Epithelial cell of esophagus (primary cell): ENCODE results near the gene C22orf39.

ENCODE experiments used
- DNase-seq: peaks from one replicate; pipeline ENCODE4 v3.0.0; 2010; ENCODE audit warnings: low read depth
- H3K4me3 ChIP-seq: 2 replicates; pipeline ENCODE4 v1.5.1; 2011; ENCODE audit warnings: mild to moderate bottlenecking, low read length, control low read depth
- TF ChIP-seq, protein P1 (sequence below): IDR thresholded peaks from 2 replicates; pipeline ENCODE4 v1.5.1; 2011; ENCODE audit warnings: low read depth, mild to moderate bottlenecking, low read length, control low read depth, inconsistent platforms; ENCODE audit not compliant: insufficient read depth; ENCODE audit errors: missing control alignments

Gene C22orf39

DNA sequence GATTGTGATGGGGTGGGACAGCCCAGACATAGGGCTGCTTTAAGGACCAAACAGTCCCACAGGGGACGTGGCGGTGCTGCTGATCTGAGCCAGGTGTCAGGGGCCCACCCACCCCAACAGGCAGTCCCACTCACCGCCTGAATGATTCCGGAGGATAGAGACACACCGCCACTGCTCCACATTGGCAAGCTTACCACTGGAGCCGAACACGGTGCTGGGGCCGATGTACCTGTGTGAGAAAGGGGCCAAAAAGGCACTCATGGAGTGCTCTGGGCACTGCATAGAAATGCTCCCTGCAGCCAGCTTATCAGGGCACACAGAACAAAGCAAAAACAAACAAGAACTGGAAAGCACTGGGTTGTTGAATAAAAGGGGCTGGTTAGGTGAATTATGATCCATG, 41.9 kb downstream of the C22orf39 start:
- H3K4me3 ChIP-seq, result no peak overlapping the region
- DNase-seq, result no peak

DNA sequence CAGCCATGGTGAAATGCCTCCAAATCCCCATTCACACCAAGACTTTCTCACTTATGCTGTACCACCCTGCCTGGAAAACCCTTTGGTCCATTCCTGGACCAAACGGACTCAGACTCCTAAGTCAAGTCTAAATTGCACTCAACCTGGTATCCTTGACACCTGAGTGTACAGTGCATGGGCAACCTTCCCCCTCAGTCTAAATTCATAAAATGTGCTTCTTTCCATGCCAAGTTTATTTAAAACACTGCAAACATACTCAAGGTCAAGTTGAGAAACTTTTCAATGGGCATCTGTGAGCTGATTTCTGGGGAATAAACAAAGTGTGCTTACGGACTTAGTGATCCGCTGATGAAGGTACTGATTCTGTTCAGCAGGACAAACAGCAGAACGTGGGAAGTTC, 42.4 kb downstream of the C22orf39 start:
- H3K4me3 ChIP-seq, result no peak overlapping the region
- no peak for DNase-seq
- TF ChIP-seq, protein P1, sequence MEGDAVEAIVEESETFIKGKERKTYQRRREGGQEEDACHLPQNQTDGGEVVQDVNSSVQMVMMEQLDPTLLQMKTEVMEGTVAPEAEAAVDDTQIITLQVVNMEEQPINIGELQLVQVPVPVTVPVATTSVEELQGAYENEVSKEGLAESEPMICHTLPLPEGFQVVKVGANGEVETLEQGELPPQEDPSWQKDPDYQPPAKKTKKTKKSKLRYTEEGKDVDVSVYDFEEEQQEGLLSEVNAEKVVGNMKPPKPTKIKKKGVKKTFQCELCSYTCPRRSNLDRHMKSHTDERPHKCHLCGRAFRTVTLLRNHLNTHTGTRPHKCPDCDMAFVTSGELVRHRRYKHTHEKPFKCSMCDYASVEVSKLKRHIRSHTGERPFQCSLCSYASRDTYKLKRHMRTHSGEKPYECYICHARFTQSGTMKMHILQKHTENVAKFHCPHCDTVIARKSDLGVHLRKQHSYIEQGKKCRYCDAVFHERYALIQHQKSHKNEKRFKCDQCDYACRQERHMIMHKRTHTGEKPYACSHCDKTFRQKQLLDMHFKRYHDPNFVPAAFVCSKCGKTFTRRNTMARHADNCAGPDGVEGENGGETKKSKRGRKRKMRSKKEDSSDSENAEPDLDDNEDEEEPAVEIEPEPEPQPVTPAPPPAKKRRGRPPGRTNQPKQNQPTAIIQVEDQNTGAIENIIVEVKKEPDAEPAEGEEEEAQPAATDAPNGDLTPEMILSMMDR, result no peak

More for the DNA sequence above, 41.9 kb downstream of the C22orf39 start:
- TF ChIP-seq, protein P1, result no peak

DNA sequence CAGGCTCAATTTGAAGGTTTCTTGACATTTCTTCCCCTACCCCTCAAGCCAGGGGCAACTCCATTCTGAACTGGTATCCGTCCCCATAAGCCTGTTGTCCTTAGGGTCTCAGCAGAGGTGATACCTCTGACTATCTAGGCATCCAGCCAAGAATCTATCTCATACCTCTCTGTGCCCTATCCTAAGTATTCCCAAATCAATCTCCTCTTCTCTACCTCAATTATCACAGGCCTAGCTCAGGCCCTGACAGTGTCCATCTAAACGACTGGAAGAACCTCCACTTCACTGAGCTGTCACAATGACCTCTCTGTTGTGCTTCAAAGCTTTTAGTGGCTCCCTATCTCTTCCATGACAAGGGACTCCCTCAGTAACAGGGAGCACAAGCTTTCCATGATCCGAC, 42.8 kb downstream of the C22orf39 start:
- no peak for DNase-seq
- TF ChIP-seq, protein P1, result no peak
- no peak overlapping the region for H3K4me3 ChIP-seq

DNA sequence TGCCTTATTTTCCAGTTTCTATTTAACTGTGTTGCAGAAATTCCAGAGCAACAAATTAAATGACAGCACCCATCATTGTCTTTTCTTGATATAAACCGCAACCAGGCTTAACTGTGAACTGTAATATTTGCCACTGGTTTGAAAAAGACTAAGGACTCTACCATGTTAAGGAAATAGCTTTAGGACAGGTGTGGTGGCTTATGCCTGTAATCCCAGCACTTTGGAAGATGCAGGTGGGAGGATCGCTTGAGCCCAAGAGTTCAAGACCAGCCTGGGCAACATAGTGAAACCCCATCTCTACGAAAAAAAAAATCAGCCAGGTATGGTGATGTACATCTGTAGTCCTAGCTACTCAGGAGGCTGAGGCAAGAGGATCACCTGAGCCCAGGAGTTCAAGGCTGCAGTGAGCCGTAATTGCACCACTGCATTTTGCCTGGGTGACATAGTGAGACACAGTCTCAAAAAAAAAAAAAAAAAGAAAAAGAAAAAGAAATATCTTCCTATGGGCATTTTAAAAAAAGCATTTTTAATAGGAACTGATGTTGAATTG, 44.8 kb downstream of the C22orf39 start:
- no peak for DNase-seq
- no peak overlapping the region for H3K4me3 ChIP-seq
- TF ChIP-seq, protein P1, result no peak

DNA sequence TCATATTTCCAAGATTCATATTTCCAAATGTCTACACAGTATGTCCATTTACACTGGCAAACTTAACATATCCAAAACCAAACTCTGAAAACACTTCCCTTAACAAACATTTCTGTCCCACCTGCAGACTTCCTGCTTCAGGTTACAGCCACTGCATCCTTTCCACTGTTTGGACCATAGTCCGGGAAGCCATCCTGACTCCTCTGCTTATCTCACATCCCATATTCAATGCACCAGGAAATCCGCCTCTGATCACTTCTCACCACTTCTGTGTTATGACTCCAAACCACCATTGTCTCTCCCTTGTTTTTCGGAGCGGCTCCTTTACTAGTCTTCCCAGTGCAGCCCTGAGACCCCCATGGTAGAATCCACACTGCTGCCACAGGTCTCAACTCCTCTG, 46.0 kb downstream of the C22orf39 start:
- no peak for DNase-seq
- TF ChIP-seq, protein P1, result no peak
- no peak overlapping the region for H3K4me3 ChIP-seq

DNA sequence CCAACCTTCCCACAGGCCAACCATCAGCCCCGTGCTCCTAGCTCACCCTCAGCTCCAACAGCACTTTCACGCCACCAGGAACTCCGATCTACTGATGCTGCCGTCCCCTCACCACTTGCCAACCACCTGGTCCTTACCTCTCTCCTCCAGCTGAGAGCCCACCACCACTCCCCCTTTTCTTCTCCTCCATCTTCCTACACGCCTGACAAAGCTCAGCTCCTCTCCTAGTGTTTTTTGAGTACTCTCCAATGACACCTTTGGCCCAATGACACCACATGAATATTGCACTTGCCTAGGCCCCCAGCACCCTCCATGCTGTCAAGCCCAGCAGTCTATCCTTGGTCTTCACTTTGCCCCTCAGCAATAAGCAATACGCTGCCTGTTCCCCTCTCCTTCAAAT, 46.6 kb downstream of the C22orf39 start:
- no peak for DNase-seq
- H3K4me3 ChIP-seq, result no peak overlapping the region
- TF ChIP-seq, protein P1, result no peak

DNA sequence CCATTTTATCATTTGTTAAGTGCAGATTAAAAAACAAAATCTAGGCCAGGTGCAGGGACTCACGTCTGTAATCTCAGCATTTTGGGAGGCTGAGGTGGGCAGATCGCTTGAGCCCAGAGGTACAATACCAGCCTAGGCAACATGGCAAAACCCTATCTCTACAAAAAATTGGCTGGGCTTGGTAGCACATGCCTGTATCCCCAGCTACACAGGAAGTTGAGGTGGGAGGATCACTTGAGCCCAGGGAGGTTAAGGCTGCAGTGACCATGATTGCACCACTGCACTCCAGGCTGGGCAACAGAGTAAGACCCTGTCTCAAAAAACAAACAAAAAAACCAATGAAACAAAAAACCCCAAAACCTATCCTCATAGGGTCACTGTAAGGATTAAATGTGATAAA, 48.9 kb downstream of the C22orf39 start:
- TF ChIP-seq, protein P1, result no peak
- DNase-seq, result no peak
- H3K4me3 ChIP-seq, result no peak overlapping the region
